HG03571 (cell line): Measurements from ENCODE around the gene EDRF1.

Experiments
- ATAC-seq: cut with Tn5 transposase; IDR thresholded peaks from one replicate; pipeline ENCODE4 v1.9.1; 2021; ENCODE audit not compliant: unreplicated experiment

Gene EDRF1

GRCh38 chr10:125761961-125762360 is 42.5 kb downstream of the EDRF1 start:
- ATAC-seq: no peak

- no peak for ATAC-seq
These were observed 43.5 kb downstream of the EDRF1 start for GRCh38 chr10:125762692-125763648.

GRCh38 chr10:125765835-125766234 is 46.3 kb downstream of the EDRF1 start:
- ATAC-seq: no peak

- ATAC-seq: no peak
These were observed 47.0 kb downstream of the EDRF1 start for GRCh38 chr10:125766511-125766910.

GRCh38 chr10:125768219-125768855 is 48.8 kb downstream of the EDRF1 start:
- no peak for ATAC-seq

- no peak for ATAC-seq
These were observed 49.7 kb downstream of the EDRF1 start for GRCh38 chr10:125769175-125769574.

GRCh38 chr10:125770844-125771243 is 51.3 kb downstream of the EDRF1 start:
- no peak for ATAC-seq

- no peak for ATAC-seq
These were observed 52.8 kb downstream of the EDRF1 start for GRCh38 chr10:125772112-125772863.

GRCh38 chr10:125772864-125773180 is 53.3 kb downstream of the EDRF1 start:
- ATAC-seq: no peak

GRCh38 chr10:125773687-125774543 is 54.4 kb downstream of the EDRF1 start:
- no peak for ATAC-seq

GRCh38 chr10:125774581-125775191 is 55.2 kb downstream of the EDRF1 start:
- no peak for ATAC-seq

- no peak for ATAC-seq
These were observed 56.1 kb downstream of the EDRF1 start, which contains the start of gene MMP21 for GRCh38 chr10:125775491-125776106. MMP21 (minus strand) TSS chr10:125775821; CDS start chr10:125775821, 0 bp downstream.

- ATAC-seq: no peak
These were observed 58.3 kb downstream of the EDRF1 start for GRCh38 chr10:125777806-125778205.

GRCh38 chr10:125778556-125778955 is 59.0 kb downstream of the EDRF1 start:
- no peak for ATAC-seq

GRCh38 chr10:125779403-125780327 is 60.2 kb downstream of the EDRF1 start:
- ATAC-seq: no peak

GRCh38 chr10:125781374-125781773 is 61.9 kb downstream of the EDRF1 start:
- ATAC-seq: no peak

GRCh38 chr10:125782054-125782453 is 62.5 kb downstream of the EDRF1 start:
- no peak for ATAC-seq

- ATAC-seq: no peak
These were observed 63.1 kb downstream of the EDRF1 start for GRCh38 chr10:125782616-125783015.

GRCh38 chr10:125783408-125783807 is 63.9 kb downstream of the EDRF1 start:
- ATAC-seq: no peak
